GM12878 (cell line): ENCODE data around the gene MED25. TPM values are rescaled to one million over a fixed set of nuclear protein-coding genes. Genes with fewer than 3 reads are reported as not detected.
A peak's percentile ranks its signal among the peaks of the same experiment; 100 is the strongest.

Experiments
- ATAC-seq: fragments of 200-7000 bp; cut with Tn5 transposase; 3 replicates; pipeline ENCODE4 v1.9.1; 2020; ENCODE audit warnings: mild to moderate bottlenecking, moderate library complexity
- BruUV-seq: library from RNA; stranded (reverse); fragments of 400-500 nt; replicated peaks from 2 replicates; lab custom pipeline; 2021; lab: Mats Ljungman, UMichigan
- CTCF ChIA-PET: fragments of 300-600 bp; sonication (Branson Sonifier 250); formaldehyde crosslinking; extraction: SDS; loops from one replicate; lab custom pipeline; 2021; ENCODE audit warnings: inconsistent platforms; lab: Yijun Ruan, JAX
- POLR2A ChIA-PET: fragments of 350-600 bp; formaldehyde crosslinking; extraction: SDS; loops from one replicate; lab custom pipeline; 2021; ENCODE audit warnings: inconsistent platforms; lab: Charles Lee
- RAD21 ChIA-PET: fragments of 300-600 bp; sonication (Branson Sonifier 250); formaldehyde crosslinking; loops from one replicate; lab custom pipeline; 2023; ENCODE audit warnings: antibody characterized with exemption; ENCODE audit not compliant: unreplicated experiment; lab: Charles Lee
- SMC1A ChIA-PET: fragments of 300-600 bp; sonication (Branson Sonifier 250); formaldehyde crosslinking; loops from one replicate; lab custom pipeline; 2023; ENCODE audit not compliant: unreplicated experiment, uncharacterized antibody; lab: Charles Lee
- DNase-seq: peaks from one replicate; pipeline ENCODE4 v3.0.0-alpha.2; 2011; ENCODE audit warnings: low read depth, low spot score
- FAIRE-seq: peaks from 3 replicates; lab custom pipeline; 2011; peaks lifted over from hg19 to GRCh38; lab: Jason Lieb, UNC
- H2AFZ ChIP-seq: 2 replicates; pipeline ENCODE4 v1.6.0; 2011; ENCODE audit warnings: low read depth, low read length, control low read depth; ENCODE audit not compliant: control insufficient read depth
- H3K27ac ChIP-seq: 2 replicates; pipeline ENCODE4 v1.5.1; 2011; ENCODE audit warnings: control low read depth; ENCODE audit not compliant: control insufficient read depth, insufficient read depth
- H3K27me3 ChIP-seq, 2 experiments: replicated peaks in 1 of 2; 2 replicates each; pipeline versions ENCODE4 v1.6.0 to v1.6.1; 2011; ENCODE audit warnings: low read length in 1 of 2; ENCODE audit not compliant: control insufficient read depth in 2 of 2, insufficient read depth in 2 of 2
- H3K36me3 ChIP-seq, 2 experiments: 2 replicates each; pipeline ENCODE4 v1.5.1; 2011; ENCODE audit warnings: low read length in 1 of 2; ENCODE audit not compliant: control insufficient read depth in 2 of 2, insufficient read depth in 2 of 2
- H3K4me1 ChIP-seq: 2 replicates; pipeline ENCODE4 v1.6.1; 2011; ENCODE audit warnings: mild to moderate bottlenecking, low read length, moderate library complexity, mixed read lengths; ENCODE audit not compliant: control insufficient read depth, insufficient read depth
- H3K4me2 ChIP-seq: 2 replicates; pipeline ENCODE4 v1.6.0; 2011; ENCODE audit warnings: control low read depth; ENCODE audit not compliant: control insufficient read depth, insufficient read depth
- H3K4me3 ChIP-seq: fragments of 200-600 bp; sonication (generic); 2 replicates; pipeline ENCODE4 v1.5.1; 2016
- H3K79me2 ChIP-seq: 2 replicates; pipeline ENCODE4 v1.6.0; 2011; ENCODE audit warnings: low read length; ENCODE audit not compliant: control insufficient read depth, insufficient read depth
- H3K9ac ChIP-seq: 2 replicates; pipeline ENCODE4 v1.8.0; 2011; ENCODE audit warnings: low read length, control low read depth, mixed read lengths; ENCODE audit not compliant: control insufficient read depth, insufficient read depth
- H3K9me3 ChIP-seq: replicated peaks from 3 replicates; pipeline ENCODE4 v1.5.1; 2011; ENCODE audit warnings: mild to moderate bottlenecking, low read length; ENCODE audit not compliant: control insufficient read depth, insufficient read depth
- H4K20me1 ChIP-seq: 2 replicates; pipeline ENCODE4 v1.6.0; 2011; ENCODE audit not compliant: control insufficient read depth, insufficient read depth
- BACH1 ChIP-seq: fragments of 450-650 bp; IDR thresholded peaks from 2 replicates; pipeline ENCODE4 v1.6.1; 2017; ENCODE audit warnings: mild to moderate bottlenecking, borderline replicate concordance
- BRCA1 ChIP-seq: IDR thresholded peaks from 2 replicates; pipeline ENCODE4 v1.6.1; 2011; ENCODE audit warnings: low read depth, low read length, improper control_type of control experiment
- CHD2 ChIP-seq: IDR thresholded peaks from 2 replicates; pipeline ENCODE4 v1.6.1; 2011; ENCODE audit warnings: low read depth, low read length, improper control_type of control experiment, borderline replicate concordance
- CREB1 ChIP-seq: IDR thresholded peaks from 2 replicates; pipeline ENCODE4 v1.6.1; 2012; ENCODE audit warnings: low read depth, mild to moderate bottlenecking, inconsistent platforms
- CREM ChIP-seq: IDR thresholded peaks from 2 replicates; pipeline ENCODE4 v1.6.1; 2014; ENCODE audit warnings: antibody characterized with exemption, low read depth
- FOXK2 ChIP-seq: fragments of 450-650 bp; IDR thresholded peaks from 2 replicates; pipeline ENCODE4 v1.6.1; 2017; ENCODE audit warnings: mild to moderate bottlenecking, moderate library complexity
- GABPA ChIP-seq: IDR thresholded peaks from 2 replicates; pipeline ENCODE4 v1.6.1; 2014; ENCODE audit warnings: antibody characterized with exemption, low read depth, mild to moderate bottlenecking, inconsistent platforms
- MTA3 ChIP-seq: IDR thresholded peaks from 2 replicates; pipeline ENCODE4 v1.6.1; 2012; ENCODE audit warnings: low read length, inconsistent platforms, borderline replicate concordance
- NR2C1 ChIP-seq: fragments of 450-650 bp; IDR thresholded peaks from 2 replicates; pipeline ENCODE4 v1.6.1; 2017; ENCODE audit warnings: antibody characterized with exemption, mild to moderate bottlenecking, moderate library complexity
- NR2F1 ChIP-seq: fragments of 450-650 bp; conservative IDR thresholded peaks from 2 replicates; pipeline ENCODE4 v1.6.1; 2017; ENCODE audit warnings: mild to moderate bottlenecking
- PML ChIP-seq: IDR thresholded peaks from 2 replicates; pipeline ENCODE4 v1.6.1; 2012; ENCODE audit warnings: low read length, inconsistent platforms
- POLR2AphosphoS5 ChIP-seq: IDR thresholded peaks from 2 replicates; pipeline ENCODE4 v1.6.1; 2011; ENCODE audit warnings: mild to moderate bottlenecking, low read length, inconsistent platforms
- RELA ChIP-seq: fragments of 450-650 bp; IDR thresholded peaks from 2 replicates; pipeline ENCODE4 v1.8.0; 2014; ENCODE audit warnings: borderline replicate concordance; ENCODE audit not compliant: partially characterized antibody
- RELB ChIP-seq: fragments of 450-650 bp; IDR thresholded peaks from 2 replicates; pipeline ENCODE4 v1.6.1; 2017; ENCODE audit warnings: low read depth, mild to moderate bottlenecking, moderate library complexity
- RUNX3 ChIP-seq: IDR thresholded peaks from 2 replicates; pipeline ENCODE4 v1.6.1; 2012; ENCODE audit warnings: low read length, inconsistent platforms
- SIX5 ChIP-seq: IDR thresholded peaks from 2 replicates; pipeline ENCODE4 v1.6.1; 2011; ENCODE audit warnings: mild to moderate bottlenecking, low read depth, low read length, moderate library complexity; ENCODE audit not compliant: severe bottlenecking
- TCF3 ChIP-seq: IDR thresholded peaks from 2 replicates; pipeline ENCODE4 v1.6.1; 2012; ENCODE audit warnings: low read depth, mild to moderate bottlenecking, low read length, borderline replicate concordance; ENCODE audit not compliant: insufficient read depth
- ZNF592 ChIP-seq: fragments of 450-650 bp; IDR thresholded peaks from 2 replicates; pipeline ENCODE4 v1.6.1; 2017; ENCODE audit warnings: mild to moderate bottlenecking, moderate library complexity
- WGBS: methylation state at CpG from one replicate; pipeline ENCODE4 v1.1.6; 2016; ENCODE audit warnings: low lambda C conversion rate; ENCODE audit not compliant: insufficient replicate concordance, insufficient coverage; ENCODE audit errors: missing lambda C conversion rate; 5-methylcytosine and 5-hydroxymethylcytosine counted together
- in situ Hi-C: fragments of 300-500 bp; cut with MboI; formaldehyde crosslinking; loops from 9 replicates; pipeline ENCODE4 v1.14.3; 2018; ENCODE audit warnings: mixed read lengths
- intact Hi-C: fragments of 100-400 bp; cut with micrococcal nuclease; formaldehyde crosslinking; loops from one replicate; pipeline ENCODE4 v1.14.2; 2022; ENCODE audit not compliant: unreplicated experiment
- polyA plus RNA-seq, 11 experiments: library from polyadenylated mRNA; depleted of rRNA in 4 of 11; unstranded in 6 of 11; stranded (reverse) in 5 of 11; fragments of >200 nt; fragmentation: Nextera tagmentation in 4 of 11; fragmentation: Illumina TruSeq in 1 of 11; extraction: Ambion mirVana in 4 of 11; extraction: Trizol in 1 of 11; gene quantifications; 1 replicate in 1 of 11; 2 replicates in 10 of 11; pipeline versions ENCODE4 v1.2.1 to v1.2.3, GENCODE V29; 2011 to 2016; ENCODE audit warnings: inconsistent platforms in 2 of 11, missing spikeins in 2 of 11, low read depth in 1 of 11
- total RNA-seq, 4 experiments: library from RNA; depleted of rRNA in 3 of 4; stranded (reverse); fragments of >200 nt in 3 of 4; fragmentation: Illumina TruSeq in 1 of 4; extraction: Trizol in 1 of 4; gene quantifications; 2 replicates each; pipeline versions ENCODE4 v1.2.1 to v1.2.3, GENCODE V29; 2013 to 2021

Gene MED25
- total and polyA plus RNA-seq, 10 of the 15 experiments (the other 5 are each of a cell fraction or from before 2014, with no cell fraction given) = 3.5 to 53.9 (median 17.1) TPM

- H3K4me2 ChIP-seq = peak within 1 kb of the TSS; percentile 94
- peaks cover 0 to 1% of the 10 kb centered on the region in 2 experiments; a peak in 1 of 4 replicates for H3K36me3 ChIP-seq
- SMC1A ChIA-PET = interaction anchor here (0.8 to 1.8 kb wide), 5 partner anchors 18 to 84 kb away, joined by 3 to 5 read pairs (median 4); partner anchors contain the start of gene MED25
- H2AFZ ChIP-seq = peak within 1 kb of the TSS; percentile 92
- 7% methylated on average over 77 of the region's 98 CpGs for WGBS
- no peaks in the 10 kb centered on the region for H3K27me3 ChIP-seq
- FAIRE-seq = peak; percentile 59
- TSS peak; percentile 68 for BruUV-seq
- H3K9ac ChIP-seq = peak within 1 kb of the TSS; percentile 90
- POLR2A ChIA-PET = interaction anchor here (0.6 to 2.4 kb wide), 12 partner anchors 16 to 211 kb away, joined by 3 to 25 read pairs (median 4); partner anchors contain the start of genes AKT1S1, FUZ, MED25 and RRAS
- intact Hi-C loops = loop anchor here (2.0 kb wide), 2 partner anchors 26 to 38 kb away; partner anchors contain the start of genes AKT1S1, FUZ and TBC1D17
- DNase-seq = peak; percentile 59
- peaks cover 26% of the 10 kb centered on the region for H3K4me1 ChIP-seq
- H3K79me2 ChIP-seq = peaks cover 6% of the 10 kb centered on the region
- peaks cover 5% of the 10 kb centered on the region; the same call in 2 of the 3 replicates for H3K9me3 ChIP-seq
- no peaks in the 10 kb centered on the region for H4K20me1 ChIP-seq
- H3K27ac ChIP-seq = peak within 1 kb of the TSS; percentile 64
- in situ Hi-C loops = no loop called here
- RAD21 ChIA-PET = interaction anchor here (0.6 to 1.5 kb wide), 6 partner anchors 13 to 39 kb away, joined by 3 to 9 read pairs (median 4); partner anchors contain the start of genes FUZ and PNKP
- peak; percentile 91 for ATAC-seq
- peak within 1 kb of the TSS; percentile 71 for H3K4me3 ChIP-seq
- CTCF ChIA-PET = interaction anchor here (0.7 to 2.1 kb wide), 4 partner anchors 12 to 61 kb away, joined by 3 to 6 read pairs (median 4); partner anchors contain the start of gene PNKP
- TF ChIP-seq NR2F1 (peak; percentile 53; the same call in 1 of the 2 replicates), FOXK2 (peak; percentile 96), RUNX3 (peak; percentile 47; the same call in 1 of the 2 replicates), SIX5 (peak; percentile 79), ZNF592 (0 out of 2 replicates have a peak, but pooled peaks have one; percentile 19), CREB1 (peak; percentile 96), BACH1 (peak; percentile 81), PML (peak; percentile 62; the same call in 1 of the 2 replicates), BRCA1 (peak; percentile 45; the same call in 1 of the 2 replicates), TCF3 (no peak), POLR2AphosphoS5 (peak; percentile 73), CREM (peak; percentile 88), RELB (peak; percentile 62), NR2C1 (peak; percentile 26; the same call in 1 of the 2 replicates), MTA3 (no peak), CHD2 (peak; percentile 61; the same call in 1 of the 2 replicates), RELA (peak; percentile 45), GABPA (no peak)
These were observed 32.6 kb downstream of the MED25 start, which contains the start of gene PTOV1 for GRCh38 chr19:49850487-49851342. TSS of gene PTOV1 (plus strand) at chr19:49851159.
